ENCODE results near the gene MYEOV.

MYEOV gene

GRCh38 chr11:69265911-69266510 lies 27.9 kb upstream of the MYEOV start:
- no peak for DNase-seq

DNA sequence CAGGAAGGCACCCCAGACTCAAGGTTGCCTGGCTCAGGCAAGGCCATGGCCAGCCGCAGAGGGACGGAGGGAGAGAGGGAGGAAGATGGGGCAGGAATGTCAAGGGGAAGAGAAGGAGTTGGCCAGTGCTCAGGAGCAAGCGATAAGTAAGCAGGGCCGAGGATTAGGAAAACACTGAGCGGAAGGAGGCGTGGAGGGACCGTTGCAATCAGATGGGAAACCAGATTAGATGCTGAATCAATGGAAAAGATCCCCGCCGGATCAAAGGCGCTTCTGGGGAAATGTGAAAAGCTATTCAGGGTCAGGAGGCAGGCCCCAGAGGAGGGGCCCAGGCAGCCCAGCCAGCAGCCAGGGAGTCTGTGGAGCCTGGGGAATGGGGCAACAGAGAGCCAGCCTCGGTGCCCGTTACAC lies 26.6 kb upstream of the MYEOV start:
- no peak for DNase-seq

DNA sequence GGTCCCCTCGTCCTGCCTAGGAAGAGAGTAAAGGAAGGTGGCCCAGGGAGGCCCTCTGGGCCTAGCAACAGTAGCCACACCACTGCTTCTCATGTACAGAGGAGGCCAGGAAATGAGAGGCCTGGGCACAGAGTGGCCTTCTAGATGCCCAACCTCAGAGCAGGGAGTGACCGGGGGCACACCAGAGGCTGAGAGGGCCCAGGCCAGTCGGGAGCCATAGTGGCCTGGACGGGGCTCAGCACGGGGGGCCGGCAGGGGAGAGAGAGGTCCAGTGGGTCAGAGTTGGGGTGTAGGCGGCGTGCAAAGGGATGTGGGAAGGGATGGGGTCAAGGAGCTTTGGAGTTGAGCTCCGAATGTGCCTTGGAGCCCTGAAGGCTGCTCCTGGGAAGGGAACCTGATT lies 25.0 kb upstream of the MYEOV start:
- DNase-seq, result no peak

DNA sequence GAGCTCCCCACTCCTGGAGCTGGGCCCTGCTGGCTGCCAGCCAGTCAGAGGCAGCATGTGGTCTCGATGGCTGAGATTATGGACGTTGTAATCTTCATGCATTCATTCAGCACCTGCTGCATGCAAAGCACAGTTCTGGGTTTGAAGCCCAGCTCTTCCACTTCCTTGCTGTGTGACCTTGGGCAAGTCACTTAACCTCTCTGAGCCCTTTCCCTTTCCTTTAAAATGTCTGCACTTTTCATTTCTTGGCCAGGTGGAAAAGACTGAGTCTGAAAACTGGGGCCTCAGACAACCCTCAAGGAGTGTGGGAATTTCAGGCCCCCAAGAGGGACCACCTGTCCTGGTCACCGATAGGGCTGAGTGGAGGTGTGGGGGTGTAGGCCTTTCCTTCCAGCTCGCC lies 24.6 kb upstream of the MYEOV start:
- no peak for DNase-seq

DNA sequence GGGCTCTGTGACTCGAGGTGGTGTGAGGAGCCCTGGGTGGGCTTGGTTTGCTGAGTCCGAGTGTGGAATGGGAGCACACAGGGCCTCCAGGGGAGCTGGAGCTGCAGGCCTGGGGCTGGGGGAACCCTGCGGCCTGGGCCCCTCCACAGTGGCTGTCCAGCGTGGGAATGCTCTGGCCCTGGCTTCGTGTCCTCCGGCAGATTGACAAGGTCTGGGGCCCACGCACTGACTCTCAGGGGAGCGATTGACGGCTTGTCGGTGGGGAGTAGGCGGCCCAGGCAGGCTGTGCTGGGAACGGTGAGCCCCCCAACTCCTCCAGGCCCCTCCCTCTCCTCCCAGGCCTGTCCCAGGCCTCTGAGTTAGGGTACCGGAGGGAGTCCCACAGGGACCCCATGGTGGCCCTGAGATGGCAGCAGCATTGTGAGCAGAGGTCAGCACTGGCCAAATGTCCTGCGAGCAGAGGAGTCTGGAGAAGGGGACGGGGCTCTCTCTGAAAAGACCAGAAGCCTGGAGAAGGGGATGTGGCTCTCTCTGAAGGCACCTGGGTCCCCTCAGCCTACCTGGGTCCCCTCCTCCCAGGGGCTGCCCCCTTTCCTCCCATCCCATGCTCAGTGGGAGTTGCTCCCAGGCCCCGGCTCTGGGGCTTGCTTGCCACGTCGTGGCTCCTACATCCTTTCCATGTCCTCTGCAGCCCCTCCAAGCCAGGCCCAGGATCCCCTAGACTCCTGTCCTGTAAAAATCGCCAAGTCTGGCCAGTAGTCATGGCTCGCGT lies 23.8 kb upstream of the MYEOV start:
- DNase-seq, result no peak

DNA sequence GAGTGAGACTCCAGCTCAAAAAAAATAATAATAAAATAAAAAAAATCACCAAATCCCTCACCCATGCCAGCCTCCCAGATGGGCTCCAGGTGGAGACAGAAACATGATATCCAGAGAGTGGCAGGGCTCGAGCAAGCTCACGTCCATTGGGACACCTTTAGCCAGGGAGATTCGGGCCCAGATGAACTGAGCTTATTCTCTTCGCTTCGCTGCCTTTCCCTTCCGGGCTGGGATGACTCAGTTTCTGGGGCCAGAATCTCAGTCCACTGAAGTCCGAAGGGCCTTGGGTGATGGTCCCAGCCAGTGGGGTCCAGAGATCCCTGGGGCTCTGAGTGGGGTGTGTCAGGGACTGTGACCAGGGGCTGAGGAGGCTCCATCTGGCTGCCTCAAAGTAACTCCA lies 23.0 kb upstream of the MYEOV start:
- no peak for DNase-seq

- no peak for DNase-seq
Observed at GRCh38 chr11:69272055-69272454, 21.9 kb upstream of the MYEOV start.

DNA sequence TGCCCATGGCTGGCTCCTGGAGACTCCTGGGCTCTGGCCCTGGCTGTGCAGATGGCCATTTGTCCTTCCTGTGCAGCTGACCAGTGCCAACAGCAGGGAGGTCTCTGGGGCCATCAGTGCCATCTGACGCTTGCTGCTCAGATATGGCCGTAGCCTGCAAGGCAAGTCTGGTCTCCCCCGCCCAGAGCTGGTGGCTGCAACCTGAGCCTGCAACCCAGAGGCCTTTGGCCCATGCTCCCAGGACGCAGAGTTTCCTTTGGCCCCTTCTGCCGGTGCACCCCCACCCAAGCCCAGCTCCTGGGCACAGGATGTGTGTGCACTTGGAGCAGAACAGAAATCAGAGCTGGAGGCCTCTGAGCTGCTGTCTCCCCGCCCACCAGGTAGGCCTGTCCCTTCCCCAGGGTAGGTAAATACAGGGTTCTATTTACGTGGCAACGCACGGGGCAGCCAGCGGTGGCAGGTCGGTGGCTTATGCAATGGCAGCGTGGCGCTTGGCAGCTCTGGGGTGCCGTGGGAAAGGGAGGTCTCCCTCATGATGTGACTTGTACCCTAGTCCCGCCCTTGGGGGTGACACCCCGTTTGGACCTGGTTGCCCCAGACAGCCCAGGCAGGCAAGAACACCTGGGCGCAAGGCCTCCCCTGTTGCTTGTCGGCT lies 21.0 kb upstream of the MYEOV start:
- no peak for DNase-seq

GRCh38 chr11:69273571-69273970 lies 20.4 kb upstream of the MYEOV start:
- no peak for DNase-seq

GRCh38 chr11:69274531-69275016 lies 19.4 kb upstream of the MYEOV start:
- no peak for DNase-seq

- DNase-seq, result no peak
Observed at GRCh38 chr11:69275178-69275577, 18.8 kb upstream of the MYEOV start.

DNA sequence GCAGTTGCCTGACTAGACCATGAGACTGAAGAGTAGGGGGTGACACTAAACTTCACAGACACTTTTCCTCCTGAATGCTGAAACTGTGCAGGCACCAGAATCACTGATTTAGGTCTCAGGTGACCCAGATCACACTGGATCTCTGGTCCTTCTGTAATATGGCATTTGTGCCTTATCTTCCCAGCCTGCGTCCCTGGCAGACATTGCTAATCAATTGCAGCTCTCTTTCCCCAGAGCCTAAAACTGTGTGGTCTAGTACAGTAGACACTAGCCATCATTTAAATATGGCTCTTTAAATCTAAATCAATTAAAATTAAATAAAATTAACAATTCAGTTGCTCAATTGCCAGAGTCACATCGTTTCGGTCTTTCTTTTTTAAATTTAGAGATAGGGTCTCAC lies 17.8 kb upstream of the MYEOV start:
- no peak for DNase-seq

GRCh38 chr11:69277074-69277809 lies 16.7 kb upstream of the MYEOV start:
- no peak for DNase-seq

DNA sequence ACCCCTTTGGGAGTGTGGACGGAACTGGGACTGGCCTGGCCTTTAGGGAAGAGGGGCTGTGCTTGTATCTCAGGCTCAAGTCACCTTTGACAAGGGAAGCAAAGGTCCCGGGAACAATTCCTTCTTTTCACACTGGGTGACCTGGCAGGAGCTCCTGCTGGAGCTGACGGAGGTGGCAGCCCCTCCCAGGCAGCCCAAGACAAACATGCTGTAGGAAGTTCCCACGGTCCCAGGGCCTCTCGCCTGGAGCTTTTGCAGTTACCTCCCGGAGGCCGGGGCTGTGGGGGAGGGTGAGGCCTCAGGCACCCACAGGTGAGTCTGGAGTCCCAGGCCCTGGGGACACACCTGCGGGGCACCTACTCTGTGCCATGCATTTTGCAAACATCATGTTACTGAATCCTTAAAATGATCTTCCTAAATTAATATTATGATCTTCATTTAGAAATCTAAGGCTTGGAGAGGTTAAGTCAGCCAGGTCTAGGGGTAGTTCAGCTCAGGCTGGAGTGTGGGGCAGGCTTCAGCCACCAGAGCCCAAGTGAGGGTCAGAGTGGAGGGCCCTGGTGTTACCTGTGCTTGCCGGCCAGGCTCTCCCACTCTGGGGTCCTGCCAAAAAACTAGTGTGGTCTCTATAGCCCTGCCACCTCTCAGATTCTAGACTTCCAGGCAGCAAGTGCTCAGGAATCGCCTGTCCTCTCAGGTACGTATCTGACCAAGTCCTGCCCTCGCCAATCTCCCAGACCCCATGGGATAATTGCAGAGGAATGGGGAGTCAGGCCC lies 15.7 kb upstream of the MYEOV start:
- DNase-seq, result no peak

DNA sequence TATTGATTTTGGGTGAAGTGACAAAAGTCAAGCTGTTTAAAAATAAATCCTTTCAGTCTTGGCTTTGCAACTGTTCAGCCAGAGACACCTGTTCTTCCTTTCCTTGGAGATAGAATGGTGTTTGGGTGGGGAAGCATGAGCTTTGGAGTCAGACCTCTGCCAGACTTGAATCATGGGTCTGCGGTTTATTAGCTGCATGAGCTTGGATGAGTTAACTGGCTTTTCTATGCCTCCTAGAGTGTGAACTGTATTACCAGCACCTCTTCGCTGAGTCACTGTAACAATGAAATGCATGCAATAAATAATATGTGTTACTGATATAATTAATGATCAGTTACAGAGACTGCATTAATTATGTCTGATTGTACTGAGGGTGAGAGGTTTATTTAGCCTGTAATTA lies 13.5 kb upstream of the MYEOV start:
- DNase-seq, result no peak

DNA sequence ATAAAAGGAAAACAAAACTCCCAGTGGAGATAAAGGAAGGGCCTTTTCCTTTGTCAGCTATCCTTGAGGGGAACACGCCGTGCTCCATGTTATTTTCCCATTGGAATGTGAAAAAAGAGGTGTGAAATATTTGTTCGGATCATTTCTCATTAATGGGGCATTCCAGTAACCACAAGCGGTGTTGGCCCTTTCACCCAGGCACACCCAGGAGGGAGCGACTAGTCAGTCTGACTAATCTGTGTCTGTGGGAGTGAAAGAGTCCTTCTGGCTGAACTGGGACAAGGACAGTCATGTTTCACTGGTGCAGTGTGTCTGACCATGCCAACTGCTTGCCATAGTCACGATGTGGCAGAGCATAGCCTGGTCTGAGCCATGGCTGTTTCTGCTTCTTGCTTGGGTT lies 13.0 kb upstream of the MYEOV start:
- no peak for DNase-seq

GRCh38 chr11:69283446-69283845 lies 10.5 kb upstream of the MYEOV start:
- DNase-seq, result no peak

DNA sequence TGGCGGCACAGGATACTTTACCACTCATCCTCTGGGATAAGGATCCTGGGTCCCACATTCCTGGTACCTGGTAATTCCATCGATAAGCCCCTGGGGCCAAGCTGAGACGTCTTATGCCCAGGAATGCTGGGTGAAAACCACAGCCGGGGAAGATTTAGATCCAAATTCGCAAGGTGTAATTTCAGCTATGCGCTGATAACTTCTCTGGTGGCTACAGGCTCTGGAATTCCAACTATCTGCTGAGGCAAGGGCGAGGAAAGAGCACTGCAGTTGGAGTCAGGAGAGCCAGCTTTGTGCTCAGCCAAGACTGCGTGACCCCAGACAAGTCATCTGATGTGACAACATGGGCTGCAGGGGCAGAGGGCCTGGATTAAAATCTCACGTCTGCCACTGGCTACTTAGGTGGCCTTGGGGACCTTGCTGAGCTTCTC lies 9.9 kb upstream of the MYEOV start:
- DNase-seq, result no peak

- DNase-seq, result no peak
Observed at GRCh38 chr11:69285091-69285490, 8.9 kb upstream of the MYEOV start.

DNA sequence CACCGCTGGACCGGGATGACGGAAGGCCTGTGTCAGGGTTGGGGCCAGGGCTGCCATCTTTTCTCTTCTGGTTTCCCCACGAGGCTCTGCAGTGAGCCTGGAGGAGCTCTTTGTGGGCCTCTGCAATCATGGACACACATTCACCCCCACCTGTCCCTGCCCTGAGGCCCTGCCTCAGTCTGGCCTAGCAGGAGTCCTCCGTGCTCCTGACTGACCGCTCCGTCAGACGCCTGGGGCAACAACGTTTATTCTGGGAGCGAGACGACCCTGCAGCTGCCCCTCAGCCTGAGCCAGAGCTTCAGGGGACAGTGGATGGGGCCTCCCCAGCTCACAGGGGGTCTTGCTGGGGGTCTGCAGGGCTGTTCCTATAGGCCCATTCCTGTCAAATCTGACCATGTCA lies 8.2 kb upstream of the MYEOV start:
- DNase-seq, result no peak

GRCh38 chr11:69286374-69287371 lies 7.3 kb upstream of the MYEOV start:
- DNase-seq, result no peak

Measured in COR-L47 (cell line).